Rectal smooth muscle tissue (tissue), 1 donor: ENCODE measurements around the gene ZFPM1.

Experiments
- H3K27ac ChIP-seq: one replicate; pipeline ENCODE4 v1.7.0; 2013; ENCODE audit warnings: low read depth, low read length, inconsistent platforms
- H3K27me3 ChIP-seq: one replicate; pipeline ENCODE4 v1.7.0; 2013; ENCODE audit warnings: low read length; ENCODE audit not compliant: control insufficient read depth, insufficient read depth
- H3K36me3 ChIP-seq: one replicate; pipeline ENCODE4 v1.7.0; 2013; ENCODE audit warnings: low read length; ENCODE audit not compliant: control insufficient read depth, insufficient read depth
- H3K4me1 ChIP-seq: one replicate; pipeline ENCODE4 v1.7.0; 2013; ENCODE audit warnings: low read length; ENCODE audit not compliant: control insufficient read depth, insufficient read depth
- H3K4me3 ChIP-seq: one replicate; pipeline ENCODE4 v1.7.0; 2013; ENCODE audit warnings: low read length
- H3K9ac ChIP-seq: one replicate; pipeline ENCODE4 v1.7.0; 2013; ENCODE audit warnings: low read length

ZFPM1 gene

DNA sequence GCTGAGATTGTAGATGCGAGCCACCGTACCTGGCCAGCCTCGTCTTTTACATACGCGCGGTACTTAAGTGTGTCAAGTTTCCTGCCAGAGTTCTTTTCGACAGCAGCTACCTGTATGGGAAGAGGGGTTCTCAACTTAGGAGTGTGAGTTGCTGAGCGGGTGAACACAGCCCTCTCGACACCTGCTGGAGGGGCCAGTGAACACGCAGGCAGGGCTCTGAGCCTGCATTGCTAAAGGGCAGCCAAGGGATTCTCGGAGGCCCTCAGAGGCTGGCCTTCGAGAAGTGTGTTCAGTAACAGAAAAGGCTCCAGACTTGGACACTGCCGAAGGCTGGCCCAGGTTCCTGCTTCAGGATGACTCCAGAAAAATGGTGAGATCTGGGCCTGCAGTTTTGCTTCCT lies 123.2 kb downstream of the ZFPM1 start:
- H3K27ac ChIP-seq, result no peak overlapping the region
- peaks cover 4% of the 10 kb centered on the region for H3K4me1 ChIP-seq
- no peak overlapping the region for H3K4me3 ChIP-seq
- H3K27me3 ChIP-seq, result no peaks in the 10 kb centered on the region
- H3K36me3 ChIP-seq, result peaks cover 14% of the 10 kb centered on the region
- no peak overlapping the region for H3K9ac ChIP-seq

DNA sequence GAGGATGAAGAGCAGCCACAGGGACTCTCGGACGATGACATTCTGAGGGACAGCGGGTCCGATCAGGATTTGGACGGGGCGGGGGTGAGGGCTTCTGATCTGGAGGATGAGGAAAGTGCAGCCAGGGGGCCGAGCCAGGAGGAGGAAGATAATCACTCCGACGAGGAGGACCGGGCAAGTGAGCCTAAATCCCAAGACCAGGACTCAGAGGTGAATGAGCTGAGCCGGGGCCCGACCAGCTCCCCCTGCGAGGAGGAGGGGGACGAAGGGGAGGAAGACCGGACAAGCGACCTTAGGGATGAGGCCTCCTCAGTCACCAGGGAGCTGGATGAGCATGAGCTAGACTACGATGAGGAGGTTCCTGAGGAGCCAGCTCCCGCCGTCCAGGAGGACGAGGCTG lies 124.1 kb downstream of the ZFPM1 start:
- Histone ChIP-seq H3K27ac (no peak overlapping the region), H3K36me3 (peaks cover 14% of the 10 kb centered on the region), H3K27me3 (no peaks in the 10 kb centered on the region), H3K4me3 (no peak overlapping the region), H3K4me1 (no peaks in the 10 kb centered on the region), H3K9ac (no peak overlapping the region)

- Histone ChIP-seq H3K27me3 (no peaks in the 10 kb centered on the region), H3K4me3 (no peak overlapping the region), H3K9ac (no peak overlapping the region), H3K4me1 (no peaks in the 10 kb centered on the region), H3K27ac (no peak overlapping the region), H3K36me3 (peaks cover 22% of the 10 kb centered on the region)
Observed at GRCh38 chr16:88578446-88579313, 125.6 kb downstream of the ZFPM1 start.

DNA sequence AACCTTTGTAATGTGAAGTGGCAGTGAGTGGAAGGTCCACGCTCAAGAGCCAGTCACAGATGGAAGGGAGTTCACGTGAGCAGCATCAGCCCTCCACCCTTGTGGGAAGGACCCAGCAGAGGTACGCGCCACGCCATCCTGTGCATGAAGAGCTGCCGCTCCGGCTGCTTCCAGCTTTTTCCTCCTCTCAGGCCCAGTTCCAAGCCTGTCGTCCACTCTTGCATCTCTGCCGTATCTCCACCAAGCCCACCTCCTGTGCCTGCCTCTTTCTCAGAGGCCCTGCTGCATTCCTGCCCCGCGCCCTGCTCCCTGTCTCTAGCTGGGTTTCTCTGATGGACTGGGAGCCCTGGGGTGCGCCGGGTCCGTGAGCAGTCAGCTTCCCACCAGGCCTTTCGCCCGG lies 127.3 kb downstream of the ZFPM1 start:
- Histone ChIP-seq H3K4me3 (no peak overlapping the region), H3K4me1 (no peaks in the 10 kb centered on the region), H3K27me3 (no peaks in the 10 kb centered on the region), H3K27ac (no peak overlapping the region), H3K36me3 (peaks cover 22% of the 10 kb centered on the region), H3K9ac (no peak overlapping the region)

DNA sequence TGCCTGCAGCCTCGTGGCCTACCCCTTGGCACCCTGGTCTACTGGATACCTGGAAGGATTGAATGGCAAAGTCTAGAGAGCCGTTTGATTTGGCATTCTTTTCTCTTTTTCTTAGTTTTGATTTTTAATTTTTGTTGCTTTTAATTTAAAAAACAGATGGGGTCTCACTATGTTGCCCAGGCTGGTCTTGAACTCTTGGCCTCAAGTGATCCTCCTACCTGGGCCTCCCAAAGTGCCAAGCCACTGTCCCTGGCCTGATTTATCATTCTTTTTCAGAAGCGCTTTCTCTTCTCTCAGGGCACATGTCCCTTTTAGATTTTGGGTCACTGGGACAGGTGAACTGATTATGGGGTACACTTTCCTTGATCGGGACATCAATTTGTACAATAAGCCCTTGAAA lies 128.0 kb downstream of the ZFPM1 start:
- no peak overlapping the region for H3K4me3 ChIP-seq
- H3K27ac ChIP-seq, result no peak overlapping the region
- H3K9ac ChIP-seq, result no peak overlapping the region
- H3K27me3 ChIP-seq, result no peaks in the 10 kb centered on the region
- H3K36me3 ChIP-seq, result peaks cover 22% of the 10 kb centered on the region
- H3K4me1 ChIP-seq, result no peaks in the 10 kb centered on the region

DNA sequence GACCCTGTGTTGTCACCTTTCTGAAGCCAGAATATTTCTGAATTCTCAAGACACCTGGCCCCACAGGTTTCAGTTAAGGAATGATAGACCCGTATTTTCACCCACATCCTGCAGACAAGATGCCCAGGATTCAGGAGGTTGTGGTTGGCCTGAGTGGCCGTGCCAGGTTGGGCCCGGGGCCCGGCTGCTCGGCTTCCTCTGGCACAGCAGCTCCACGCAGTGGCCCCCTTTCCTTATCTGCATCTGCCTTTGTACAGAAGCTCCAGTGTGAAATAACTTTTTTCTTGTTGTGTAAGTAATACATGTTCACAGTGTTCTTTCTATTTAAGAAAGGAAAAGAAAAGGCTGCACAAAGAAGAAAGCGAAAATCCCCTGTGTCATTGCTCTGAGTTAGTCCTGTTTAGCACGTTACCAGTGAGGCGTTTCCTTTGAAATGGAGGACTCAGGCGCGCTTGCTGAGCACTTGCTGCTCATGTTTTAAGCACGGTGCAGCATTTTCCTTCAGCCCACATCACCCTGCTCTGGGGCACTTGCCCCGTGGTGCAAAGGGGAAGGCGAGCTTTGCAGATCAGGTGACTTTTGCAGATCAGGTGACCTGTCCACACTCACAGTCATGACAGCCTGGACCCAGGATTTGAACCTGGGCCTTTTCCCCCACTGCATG lies 130.0 kb downstream of the ZFPM1 start:
- Histone ChIP-seq H3K27ac (no peak overlapping the region), H3K27me3 (no peaks in the 10 kb centered on the region), H3K4me1 (no peaks in the 10 kb centered on the region), H3K9ac (no peak overlapping the region), H3K36me3 (peaks cover 13% of the 10 kb centered on the region), H3K4me3 (no peak overlapping the region)

- Histone ChIP-seq H3K36me3 (peaks cover 26% of the 10 kb centered on the region), H3K27ac (no peak overlapping the region), H3K4me1 (no peaks in the 10 kb centered on the region), H3K27me3 (no peaks in the 10 kb centered on the region), H3K4me3 (no peak overlapping the region), H3K9ac (no peak overlapping the region)
Observed at GRCh38 chr16:88584676-88585075, 131.6 kb downstream of the ZFPM1 start.

DNA sequence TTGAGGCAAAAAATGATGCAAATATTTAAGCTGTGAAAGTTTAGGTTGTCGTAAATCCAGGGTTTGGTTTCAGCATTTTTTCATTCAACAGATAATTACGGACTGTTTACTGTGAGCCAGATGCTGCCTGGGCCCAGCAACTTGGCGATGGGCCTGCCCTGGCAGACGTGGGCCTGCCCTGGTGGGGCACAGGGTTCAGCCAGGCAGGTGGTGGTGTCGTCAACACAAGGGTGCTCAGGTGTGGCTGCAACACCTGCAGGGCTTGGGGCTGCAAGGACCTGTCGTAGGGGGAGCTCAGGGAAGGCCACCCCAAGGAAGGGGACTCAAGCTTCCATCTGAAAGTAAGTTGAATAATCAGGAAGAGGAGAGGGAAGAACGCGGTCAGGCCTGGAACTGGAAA lies 132.2 kb downstream of the ZFPM1 start:
- H3K27me3 ChIP-seq, result no peaks in the 10 kb centered on the region
- no peak overlapping the region for H3K27ac ChIP-seq
- no peaks in the 10 kb centered on the region for H3K4me1 ChIP-seq
- peaks cover 31% of the 10 kb centered on the region for H3K36me3 ChIP-seq
- H3K4me3 ChIP-seq, result no peak overlapping the region
- H3K9ac ChIP-seq, result no peak overlapping the region

GRCh38 chr16:88585927-88586581 lies 133.0 kb downstream of the ZFPM1 start:
- Histone ChIP-seq H3K27me3 (no peaks in the 10 kb centered on the region), H3K4me1 (no peaks in the 10 kb centered on the region), H3K4me3 (no peak overlapping the region), H3K36me3 (peaks cover 31% of the 10 kb centered on the region), H3K9ac (no peak overlapping the region), H3K27ac (no peak overlapping the region)
